ENCODE data around the gene FBXW10. TPM values are rescaled to one million over a fixed set of nuclear protein-coding genes. Genes with fewer than 3 reads are reported as not detected.
"Not testable (repeated sequence)": the region's sequence is repeated elsewhere in the genome, so short reads cannot be mapped to it uniquely, and the experiment has no call there.

FBXW10 gene
- total and polyA plus RNA-seq, 2 of the 8 experiments (the other 6 are each of a cell fraction or from before 2014, with no cell fraction given) = not detected

DNA sequence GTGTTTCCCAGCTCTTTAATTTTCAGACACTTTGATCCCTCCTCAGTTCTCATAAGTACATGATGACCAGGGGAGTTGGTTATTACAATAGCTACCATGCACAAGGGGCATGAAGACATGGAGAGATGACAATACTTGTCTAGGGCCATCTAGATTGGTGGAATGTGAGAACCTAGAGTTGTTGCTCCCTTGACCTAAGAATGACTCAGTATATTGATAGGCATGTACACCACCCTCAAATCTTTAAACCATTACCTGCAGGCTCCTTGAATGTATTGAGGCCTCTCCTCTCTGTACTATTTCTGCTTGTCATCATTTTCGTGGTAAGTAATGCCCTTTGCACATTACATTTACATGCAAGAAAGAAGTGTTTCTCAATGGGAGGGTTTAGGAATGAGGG, 20.3 kb upstream of the FBXW10 start:
- FAIRE-seq; H2BK15ac ChIP-seq (ENCODE audit: low read length); H3K4me3 ChIP-seq (ENCODE audit: extremely low read depth in 1 of 4, insufficient read depth in 2 of 4, low read depth in 3 of 4, low read length in 4 of 4); H3K79me1 ChIP-seq (ENCODE audit: low read depth, low read length); H3K23ac ChIP-seq (ENCODE audit: insufficient read length); H3K9me3 ChIP-seq (ENCODE audit: insufficient read depth in 2 of 2, low read depth in 1 of 2, low read length in 1 of 2); H3K27me3 ChIP-seq (replicated peaks in 1 of 4; ENCODE audit: control insufficient read depth in 3 of 4, extremely low read depth in 1 of 4, insufficient read depth in 3 of 4, low read length in 3 of 4); H3K4me1 ChIP-seq (replicated peaks in 1 of 4; ENCODE audit: control insufficient read depth in 3 of 4, insufficient read depth in 4 of 4, low read length in 3 of 4); H4K91ac ChIP-seq (replicated peaks; ENCODE audit: insufficient read length, low read length); H4K8ac ChIP-seq (ENCODE audit: extremely low read depth, insufficient read depth, low read length); H3K14ac ChIP-seq (ENCODE audit: insufficient read length); H3K9ac ChIP-seq (replicated peaks in 1 of 4; ENCODE audit: extremely low read depth in 1 of 4, low read depth in 3 of 4, low read length in 3 of 4); H2BK20ac ChIP-seq (ENCODE audit: low read length); H2BK120ac ChIP-seq (replicated peaks; ENCODE audit: low read depth, low read length); DNase-seq (ENCODE audit: low read depth in 1 of 2, low spot score in 2 of 2); H2BK12ac ChIP-seq (ENCODE audit: low read depth, low read length); POLR2A ChIA-PET (ENCODE audit: partially characterized antibody); H3K4me2 ChIP-seq (ENCODE audit: insufficient read depth in 1 of 2, low read depth in 2 of 2, low read length in 2 of 2); CTCF ChIA-PET (ENCODE audit: partially characterized antibody); H3K27ac ChIP-seq (ENCODE audit: low read depth, low read length); H4K20me1 ChIP-seq (replicated peaks in 1 of 2; ENCODE audit: control insufficient read depth in 1 of 2, insufficient read depth in 2 of 2, low read length in 2 of 2); H3K79me2 ChIP-seq (ENCODE audit: control insufficient read depth in 1 of 2, insufficient read depth in 2 of 2, low read length in 2 of 2); H3K4ac ChIP-seq (replicated peaks; ENCODE audit: insufficient read length, low read depth, low read length); H3K18ac ChIP-seq (ENCODE audit: extremely low read depth, low read length); H2BK5ac ChIP-seq (ENCODE audit: low read depth, low read length); H3K56ac ChIP-seq (replicated peaks; ENCODE audit: insufficient read length, low read depth, low read length); H3K36me3 ChIP-seq (ENCODE audit: control insufficient read depth in 2 of 4, insufficient read depth in 4 of 4, low read length in 3 of 4); H4K5ac ChIP-seq (ENCODE audit: insufficient read length, low read depth, low read length); H2AK5ac ChIP-seq (ENCODE audit: low read depth, low read length); H3K23me2 ChIP-seq (ENCODE audit: low read depth, low read length); H2AFZ ChIP-seq (ENCODE audit: low read length): not testable (repeated sequence)
- 75% methylated on average over 1 of the region's 1 CpG; no CpG with 5 or more reads in 1 of the 2 experiments for whole genome bisulfite sequencing, 2 experiments (ENCODE audit: extremely low coverage in 1 of 2, insufficient coverage in 1 of 2, insufficient read length in 1 of 2, insufficient replicate concordance in 2 of 2, low coverage in 1 of 2, low lambda C conversion rate in 2 of 2, missing lambda C conversion rate in 1 of 2)

- H2AFZ ChIP-seq (ENCODE audit: low read length); H4K5ac ChIP-seq (ENCODE audit: insufficient read length, low read depth, low read length); H3K23me2 ChIP-seq (ENCODE audit: low read depth, low read length); POLR2A ChIA-PET (ENCODE audit: partially characterized antibody); H2BK12ac ChIP-seq (ENCODE audit: low read depth, low read length); H3K56ac ChIP-seq (replicated peaks; ENCODE audit: insufficient read length, low read depth, low read length); H4K91ac ChIP-seq (replicated peaks; ENCODE audit: insufficient read length, low read length); H2BK5ac ChIP-seq (ENCODE audit: low read depth, low read length); H3K4me3 ChIP-seq (ENCODE audit: extremely low read depth in 1 of 4, insufficient read depth in 2 of 4, low read depth in 3 of 4, low read length in 4 of 4); H3K23ac ChIP-seq (ENCODE audit: insufficient read length); FAIRE-seq; H2BK15ac ChIP-seq (ENCODE audit: low read length); H3K36me3 ChIP-seq (ENCODE audit: control insufficient read depth in 2 of 4, insufficient read depth in 4 of 4, low read length in 3 of 4); H3K4ac ChIP-seq (replicated peaks; ENCODE audit: insufficient read length, low read depth, low read length); DNase-seq (ENCODE audit: low read depth in 1 of 2, low spot score in 2 of 2); H3K4me1 ChIP-seq (replicated peaks in 1 of 4; ENCODE audit: control insufficient read depth in 3 of 4, insufficient read depth in 4 of 4, low read length in 3 of 4); H3K27me3 ChIP-seq (replicated peaks in 1 of 4; ENCODE audit: control insufficient read depth in 3 of 4, extremely low read depth in 1 of 4, insufficient read depth in 3 of 4, low read length in 3 of 4); H3K79me1 ChIP-seq (ENCODE audit: low read depth, low read length); H3K14ac ChIP-seq (ENCODE audit: insufficient read length); H2BK120ac ChIP-seq (replicated peaks; ENCODE audit: low read depth, low read length); H3K79me2 ChIP-seq (ENCODE audit: control insufficient read depth in 1 of 2, insufficient read depth in 2 of 2, low read length in 2 of 2); H4K20me1 ChIP-seq (replicated peaks in 1 of 2; ENCODE audit: control insufficient read depth in 1 of 2, insufficient read depth in 2 of 2, low read length in 2 of 2); H3K9ac ChIP-seq (replicated peaks in 1 of 4; ENCODE audit: extremely low read depth in 1 of 4, low read depth in 3 of 4, low read length in 3 of 4); H3K4me2 ChIP-seq (ENCODE audit: insufficient read depth in 1 of 2, low read depth in 2 of 2, low read length in 2 of 2); H2BK20ac ChIP-seq (ENCODE audit: low read length); H3K9me3 ChIP-seq (ENCODE audit: insufficient read depth in 2 of 2, low read depth in 1 of 2, low read length in 1 of 2); H4K8ac ChIP-seq (ENCODE audit: extremely low read depth, insufficient read depth, low read length); CTCF ChIA-PET (ENCODE audit: partially characterized antibody); H3K27ac ChIP-seq (ENCODE audit: low read depth, low read length); H3K18ac ChIP-seq (ENCODE audit: extremely low read depth, low read length); H2AK5ac ChIP-seq (ENCODE audit: low read depth, low read length): not testable (repeated sequence)
- WGBS, 2 experiments (ENCODE audit: extremely low coverage in 1 of 2, insufficient coverage in 1 of 2, insufficient read length in 1 of 2, insufficient replicate concordance in 2 of 2, low coverage in 1 of 2, low lambda C conversion rate in 2 of 2, missing lambda C conversion rate in 1 of 2) = 81% methylated on average over 1 of the region's 1 CpG; no CpG with 5 or more reads in 1 of the 2 experiments
Measured at GRCh38 chr17:18732438-18732837, 11.4 kb upstream of the FBXW10 start.
